Measurements from ENCODE around the gene AOC3. TPM values are rescaled to one million over a fixed set of nuclear protein-coding genes. Genes with fewer than 3 reads are reported as not detected.
A peak's percentile ranks its signal among the peaks of the same experiment; 100 is the strongest.

AOC3 gene
- total and polyA plus RNA-seq, 4 donors, result 2.0 to 18.2 (median 4.7) TPM

DNA sequence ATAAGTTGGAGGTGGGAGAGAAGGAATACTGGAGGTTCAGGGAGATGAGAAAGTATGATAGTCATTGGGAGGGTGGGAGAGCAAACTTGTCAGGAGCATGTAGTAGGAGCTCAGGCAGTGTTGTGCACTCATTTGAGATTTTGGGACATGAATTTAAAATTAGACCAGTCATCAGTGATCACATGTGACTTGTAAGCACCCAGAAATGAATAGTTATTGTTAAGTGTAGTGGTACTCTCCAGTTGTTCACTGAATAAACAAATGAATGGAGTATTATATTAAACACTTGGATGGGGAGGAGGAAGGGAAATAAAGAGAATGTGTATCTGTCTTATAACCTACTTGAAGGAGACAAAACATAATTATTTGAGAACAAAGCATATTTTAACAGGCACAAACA is 20.0 kb upstream of the AOC3 start:
- Histone ChIP-seq H3K27me3 (ENCODE audit: control insufficient read depth in 4 of 4, insufficient read depth in 4 of 4, low read length in 3 of 4) (no peaks in the 10 kb centered on the region), H3K9ac (ENCODE audit: low read depth in 1 of 2, low read length in 2 of 2) (no peak overlapping the region), H3K4me3 (ENCODE audit: low read depth in 1 of 3, low read length in 3 of 3) (no peak overlapping the region), H3K36me3 (ENCODE audit: control insufficient read depth in 4 of 4, insufficient read depth in 3 of 4, low read depth in 1 of 4, low read length in 3 of 4) (peaks cover 0 to 2% (median 0%) of the 10 kb centered on the region in 4 donors), H3K4me1 (ENCODE audit: control insufficient read depth in 4 of 4, insufficient read depth in 4 of 4, low read length in 3 of 4) (peaks cover 2 to 32% (median 24%) of the 10 kb centered on the region in 4 donors), H3K9me3 (ENCODE audit: control insufficient read depth in 4 of 4, low read length in 3 of 4) (no peaks in the 10 kb centered on the region), H3K27ac (ENCODE audit: low read depth in 1 of 2, low read length in 2 of 2) (no peak overlapping the region)
- no peak for DNase-seq (ENCODE audit: low spot score)
- TF ChIP-seq JUND (IDR thresholded peaks at IDR 0.05) (no peak), NR2F2 (IDR thresholded peaks at IDR 0.05) (no peak), RAD21 (IDR thresholded peaks at IDR 0.05) (no peak), RXRA (IDR thresholded peaks at IDR 0.05) (no peak), FOXA1 (IDR thresholded peaks at IDR 0.05) (no peak)
- TF ChIP-seq, protein P1, sequence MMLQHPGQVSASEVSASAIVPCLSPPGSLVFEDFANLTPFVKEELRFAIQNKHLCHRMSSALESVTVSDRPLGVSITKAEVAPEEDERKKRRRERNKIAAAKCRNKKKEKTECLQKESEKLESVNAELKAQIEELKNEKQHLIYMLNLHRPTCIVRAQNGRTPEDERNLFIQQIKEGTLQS (IDR thresholded peaks at IDR 0.05), result no peak

DNA sequence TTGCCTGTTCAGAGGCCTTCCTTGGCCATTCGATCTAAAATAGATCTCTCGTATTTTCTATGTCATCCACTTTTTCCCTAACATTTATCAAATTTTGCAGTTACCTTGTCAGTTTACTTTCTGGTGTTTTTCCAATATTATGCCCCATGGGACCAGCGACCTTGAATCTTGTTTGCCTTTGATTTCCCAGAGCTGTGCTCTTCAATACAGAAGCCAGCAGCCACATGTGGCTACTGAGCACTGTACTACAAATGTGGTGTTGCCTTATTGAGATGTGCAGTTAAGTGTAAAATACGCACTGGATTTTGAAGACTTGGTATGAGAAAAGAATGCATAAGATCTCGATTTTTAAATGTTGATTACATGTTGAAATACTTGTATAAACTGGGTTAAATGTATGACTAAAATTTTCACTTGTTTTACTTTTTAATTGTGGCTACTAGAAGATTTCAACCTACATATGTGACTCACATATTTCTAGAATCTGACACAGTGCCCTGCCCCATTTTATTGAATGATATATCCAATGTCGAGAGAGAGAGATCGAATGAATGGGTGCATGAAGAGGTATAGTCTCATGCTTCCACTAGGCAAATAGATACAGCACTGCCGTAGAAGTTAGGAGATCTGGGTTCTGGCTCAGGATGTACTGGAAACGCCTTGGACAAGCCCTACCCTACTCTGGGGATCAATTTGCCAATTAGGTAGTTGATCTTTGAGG is 18.6 kb upstream of the AOC3 start:
- Histone ChIP-seq H3K27me3 (ENCODE audit: control insufficient read depth in 4 of 4, insufficient read depth in 4 of 4, low read length in 3 of 4) (no peaks in the 10 kb centered on the region), H3K4me3 (ENCODE audit: low read depth in 1 of 3, low read length in 3 of 3) (peak overlapping the region; percentile 76 to 98 (median 94)), H3K9me3 (ENCODE audit: control insufficient read depth in 4 of 4, low read length in 3 of 4) (no peaks in the 10 kb centered on the region), H3K9ac (ENCODE audit: low read depth in 1 of 2, low read length in 2 of 2) (peak overlapping the region; percentile 94 to 98), H3K36me3 (ENCODE audit: control insufficient read depth in 4 of 4, insufficient read depth in 3 of 4, low read depth in 1 of 4, low read length in 3 of 4) (peaks cover 1 to 8% (median 4%) of the 10 kb centered on the region in 4 donors), H3K27ac (ENCODE audit: low read depth in 1 of 2, low read length in 2 of 2) (peak overlapping the region; percentile 87 to 95), H3K4me1 (ENCODE audit: control insufficient read depth in 4 of 4, insufficient read depth in 4 of 4, low read length in 3 of 4) (peaks cover 2 to 32% (median 24%) of the 10 kb centered on the region in 4 donors)
- 43% methylated on average over 9 of the region's 9 CpGs for WGBS
- TF ChIP-seq SP1 (IDR thresholded peaks at IDR 0.05) (no peak), YY1 (IDR thresholded peaks at IDR 0.05) (no peak), JUND (IDR thresholded peaks at IDR 0.05) (no peak), RXRA (IDR thresholded peaks at IDR 0.05) (no peak), GABPA (IDR thresholded peaks at IDR 0.05 in 1 of 2, conservative IDR thresholded peaks at IDR 0.05 in 1 of 2) (no peak), RAD21 (IDR thresholded peaks at IDR 0.05) (no peak), FOXA2 (IDR thresholded peaks at IDR 0.05) (no peak), REST (IDR thresholded peaks at IDR 0.05) (no peak), HNF4A (conservative IDR thresholded peaks at IDR 0.05) (no peak), FOXA1 (IDR thresholded peaks at IDR 0.05) (no peak)
- TF ChIP-seq, protein P1 (IDR thresholded peaks at IDR 0.05), result no peak
- TF ChIP-seq, protein P2, sequence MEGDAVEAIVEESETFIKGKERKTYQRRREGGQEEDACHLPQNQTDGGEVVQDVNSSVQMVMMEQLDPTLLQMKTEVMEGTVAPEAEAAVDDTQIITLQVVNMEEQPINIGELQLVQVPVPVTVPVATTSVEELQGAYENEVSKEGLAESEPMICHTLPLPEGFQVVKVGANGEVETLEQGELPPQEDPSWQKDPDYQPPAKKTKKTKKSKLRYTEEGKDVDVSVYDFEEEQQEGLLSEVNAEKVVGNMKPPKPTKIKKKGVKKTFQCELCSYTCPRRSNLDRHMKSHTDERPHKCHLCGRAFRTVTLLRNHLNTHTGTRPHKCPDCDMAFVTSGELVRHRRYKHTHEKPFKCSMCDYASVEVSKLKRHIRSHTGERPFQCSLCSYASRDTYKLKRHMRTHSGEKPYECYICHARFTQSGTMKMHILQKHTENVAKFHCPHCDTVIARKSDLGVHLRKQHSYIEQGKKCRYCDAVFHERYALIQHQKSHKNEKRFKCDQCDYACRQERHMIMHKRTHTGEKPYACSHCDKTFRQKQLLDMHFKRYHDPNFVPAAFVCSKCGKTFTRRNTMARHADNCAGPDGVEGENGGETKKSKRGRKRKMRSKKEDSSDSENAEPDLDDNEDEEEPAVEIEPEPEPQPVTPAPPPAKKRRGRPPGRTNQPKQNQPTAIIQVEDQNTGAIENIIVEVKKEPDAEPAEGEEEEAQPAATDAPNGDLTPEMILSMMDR (IDR thresholded peaks at IDR 0.05; ENCODE audit: low read depth, low read length, missing input control), result no peak
- TF ChIP-seq, protein P3, sequence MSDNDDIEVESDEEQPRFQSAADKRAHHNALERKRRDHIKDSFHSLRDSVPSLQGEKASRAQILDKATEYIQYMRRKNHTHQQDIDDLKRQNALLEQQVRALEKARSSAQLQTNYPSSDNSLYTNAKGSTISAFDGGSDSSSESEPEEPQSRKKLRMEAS (IDR thresholded peaks at IDR 0.05), result no peak
- no peak for DNase-seq (ENCODE audit: low spot score)

Measured in liver (tissue), 9 donors.